ENCODE results near the gene RBFA. TPM values are rescaled to one million over a fixed set of nuclear protein-coding genes. Genes with fewer than 3 reads are reported as not detected.

Gene RBFA
- 28.5 to 31.0 TPM (median 29.7 TPM) in 5 replicates for total RNA-seq (2022; extraction: Qiagen RNA extraction; ENCODE audit: low read depth)

GRCh38 chr18:80034068-80034851 lies at the start of gene RBFA:
TSS of gene RBFA (plus strand) at chr18:80034434. CDS start at chr18:80034496, 62 bp downstream.

GRCh38 chr18:79988451-79989194 lies 45.6 kb upstream of the RBFA start, which contains the start of gene TXNL4A:
TSS of gene TXNL4A (minus strand) at chr18:79988563. CDS start at chr18:79988392, 171 bp downstream.

Other genes with a start within 250 kb of the RBFA start
- not detected in 5 replicates for gene KCNG2, start 236.5 kb upstream of the RBFA start, total RNA-seq (2022; extraction: Qiagen RNA extraction; ENCODE audit: low read depth)
- gene SLC66A2, start 82.8 kb upstream of the RBFA start, total RNA-seq (2022; extraction: Qiagen RNA extraction; ENCODE audit: low read depth), result 12.9 to 19.7 TPM (median 18.0 TPM) in 5 replicates
- 11.9 to 14.9 TPM (median 12.9 TPM) in 5 replicates for gene HSBP1L1, start 69.8 kb upstream of the RBFA start, total RNA-seq (2022; extraction: Qiagen RNA extraction; ENCODE audit: low read depth)
- 95.9 to 174 TPM (median 146 TPM) in 5 replicates for gene TXNL4A, start 45.9 kb upstream of the RBFA start, total RNA-seq (2022; extraction: Qiagen RNA extraction; ENCODE audit: low read depth)
- 9.8 to 12.1 TPM (median 11.0 TPM) in 5 replicates for gene ADNP2, start 74.8 kb downstream of the RBFA start, total RNA-seq (2022; extraction: Qiagen RNA extraction; ENCODE audit: low read depth)
- 2.5 to 3.5 TPM (median 3.2 TPM) in 5 replicates for gene PARD6G, start 213.1 kb downstream of the RBFA start, total RNA-seq (2022; extraction: Qiagen RNA extraction; ENCODE audit: low read depth)

Data from A549 treated with GW870086 at 1 μM for 4 hours (cell line).